ENCODE measurements around the gene HLA-DQA1.

- TF ChIP-seq CTCF (IDR thresholded peaks at IDR 0.05; ENCODE audit: poor library complexity), result no peak
- no peak for TF ChIP-seq EZH2 (IDR thresholded peaks at IDR 0.05; ENCODE audit: borderline replicate concordance)
- TF ChIP-seq EZH2phosphoT487 (IDR thresholded peaks at IDR 0.05; ENCODE audit: low read depth, severe bottlenecking, unreplicated experiment), result no peak
Observed at GRCh38 chr6:32603888-32604287, 33.3 kb upstream of the HLA-DQA1 start.
